Omental fat pad (tissue), 4 donors: ENCODE data around the gene FAM110C. TPM values are rescaled to one million over a fixed set of nuclear protein-coding genes. Genes with fewer than 3 reads are reported as not detected.
"Not testable (repeated sequence)": the region's sequence is repeated elsewhere in the genome, so short reads cannot be mapped to it uniquely, and the experiment has no call there.

Experiments used
- ATAC-seq: fragments of 150-250 bp; one replicate; pipeline ENCODE4 v1.9.1; 2016; ENCODE audit warnings: mild to moderate bottlenecking, moderate library complexity; ENCODE audit not compliant: low FRiP score
- DNase-seq: peaks from one replicate; pipeline ENCODE4 v3.0.0-alpha.2; 2019; ENCODE audit warnings: low spot score
- CTCF ChIP-seq, 3 donors: fragments of 450-650 bp; IDR thresholded peaks; one replicate each; pipeline ENCODE4 v1.5.1; 2016 to 2017; ENCODE audit warnings: antibody characterized with exemption in 3 of 3, mild to moderate bottlenecking in 3 of 3, moderate library complexity in 2 of 3
- total RNA-seq, 4 donors: library from RNA; depleted of rRNA; stranded (reverse); fragments of >200 nt; gene quantifications; one replicate each; pipeline ENCODE4 v1.1.0, GENCODE V29; 2016

FAM110C gene
- total RNA-seq, 4 donors from 2014 or later = 0.63 to 78.6 (median 18.0) TPM

GRCh38 chr2:19505-19904 lies 26.8 kb downstream of the FAM110C start:
- no peak for DNase-seq
- ATAC-seq = no peak

GRCh38 chr2:18402-19271 lies 27.7 kb downstream of the FAM110C start:
- DNase-seq = no peak
- no peak for TF ChIP-seq CTCF (IDR thresholded peaks at IDR 0.05)
- ATAC-seq = no peak

More at GRCh38 chr2:19505-19904, 26.8 kb downstream of the FAM110C start:
- no peak for TF ChIP-seq CTCF (IDR thresholded peaks at IDR 0.05)

GRCh38 chr2:15916-16315 lies 30.4 kb downstream of the FAM110C start:
- ATAC-seq, DNase-seq: not testable (repeated sequence)

- peak; percentile 79 for ATAC-seq
- DNase-seq = no peak
- TF ChIP-seq CTCF (IDR thresholded peaks at IDR 0.05) = peak in 1 of 3 donors; percentile 6
These were observed 34.9 kb downstream of the FAM110C start for GRCh38 chr2:11248-11941.

- DNase-seq (no peak), ATAC-seq (peak; percentile 74)
- TF ChIP-seq CTCF (IDR thresholded peaks at IDR 0.05) = no peak
These were observed 36.0 kb downstream of the FAM110C start for GRCh38 chr2:10222-10875.

Other genes starting within 250 kb of the FAM110C start
- gene SH3YL1, start 217.5 kb upstream of the FAM110C start, total RNA-seq = 10 to 100 TPM; 23.9 to 41.9 (median 32.0) TPM
- 10 to 100 TPM; 62.3 to 69.0 (median 65.3) TPM for gene ACP1, start 218.4 kb upstream of the FAM110C start, total RNA-seq
- gene ALKAL2, start 241.6 kb upstream of the FAM110C start, total RNA-seq = 10 to 100 TPM in 3 of 4 donors, 1 to 10 TPM in 1; 4.8 to 45.6 (median 17.0) TPM